PFSK-1 (cell line): ENCODE results near the gene CFAP74.

Source experiments
- POLR2AphosphoS5 ChIP-seq: IDR thresholded peaks from 2 replicates; pipeline ENCODE4 v1.6.1; 2012; ENCODE audit warnings: low read depth, mild to moderate bottlenecking, control low read depth, low read length, moderate library complexity
- TAF1 ChIP-seq: IDR thresholded peaks from 2 replicates; pipeline ENCODE4 v1.6.1; 2012; ENCODE audit warnings: low read length, control low read depth, borderline replicate concordance; ENCODE audit not compliant: insufficient read depth

GRCh38 chr1:1928231-1929101 lies 75.1 kb downstream of the CFAP74 start:
- TF ChIP-seq TAF1 (no peak), POLR2AphosphoS5 (no peak)
